Hematopoietic multipotent progenitor cell (in vitro differentiated cells): Measurements from ENCODE around the gene PDE9A. TPM values are rescaled to one million over a fixed set of nuclear protein-coding genes. Genes with fewer than 3 reads are reported as not detected.

Experiments used
- DNase-seq, 3 donors: peaks; one replicate each; pipeline ENCODE4 v3.0.0-alpha.2; 2011 to 2015; ENCODE audit warnings: low read depth in 2 of 3, low spot score in 2 of 3
- total RNA-seq: library from RNA; depleted of rRNA; stranded (reverse); fragments of >200 nt; gene quantifications from one replicate; pipeline ENCODE4 v1.2.3, GENCODE V29; 2012

PDE9A gene
- total RNA-seq, 1 donor, result 0.27 TPM

DNA sequence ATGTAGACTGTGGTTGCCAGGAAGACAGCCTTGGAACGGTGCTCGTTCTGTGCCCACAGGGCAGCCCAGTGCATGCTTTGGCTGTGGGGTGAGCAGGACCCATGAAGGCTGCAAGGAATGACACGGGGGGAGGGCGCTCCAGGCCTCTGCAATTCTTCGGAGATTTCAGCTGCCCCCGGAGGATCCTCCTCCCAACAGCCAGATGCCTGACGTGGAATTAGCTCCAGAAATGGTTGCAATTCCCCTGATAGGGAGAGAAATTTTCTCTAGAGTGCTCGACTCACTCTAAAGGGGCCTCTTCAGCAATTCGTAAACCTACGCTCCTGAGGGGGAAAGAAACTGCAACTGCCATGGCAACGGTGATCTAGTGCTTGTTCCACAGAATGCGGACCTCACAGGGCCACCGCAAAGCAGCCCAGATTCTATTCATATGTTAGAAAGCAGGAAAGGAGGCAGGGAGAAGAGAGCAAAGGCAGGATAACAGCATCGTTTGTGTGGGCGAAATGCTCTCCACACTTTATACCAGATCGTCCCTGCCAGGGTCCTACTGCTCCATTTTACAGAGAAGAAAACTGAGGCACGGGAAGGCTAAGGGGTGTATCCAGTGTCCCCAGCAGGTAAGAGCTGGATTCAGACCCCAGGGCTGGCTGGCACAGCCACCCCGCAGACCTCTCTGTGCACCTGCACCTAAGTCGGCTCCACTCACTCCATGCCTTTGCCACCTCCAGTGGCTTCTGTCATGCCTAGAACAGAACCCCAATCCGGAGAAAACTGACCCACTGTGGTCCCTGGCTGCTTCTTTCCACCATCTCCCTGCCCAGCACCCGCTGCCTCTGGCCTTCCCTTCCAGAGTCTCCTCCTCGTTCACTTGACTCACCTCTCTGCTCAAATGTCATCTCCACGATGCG lies 11.9 kb upstream of the PDE9A start:
- DNase-seq, result no peak

DNA sequence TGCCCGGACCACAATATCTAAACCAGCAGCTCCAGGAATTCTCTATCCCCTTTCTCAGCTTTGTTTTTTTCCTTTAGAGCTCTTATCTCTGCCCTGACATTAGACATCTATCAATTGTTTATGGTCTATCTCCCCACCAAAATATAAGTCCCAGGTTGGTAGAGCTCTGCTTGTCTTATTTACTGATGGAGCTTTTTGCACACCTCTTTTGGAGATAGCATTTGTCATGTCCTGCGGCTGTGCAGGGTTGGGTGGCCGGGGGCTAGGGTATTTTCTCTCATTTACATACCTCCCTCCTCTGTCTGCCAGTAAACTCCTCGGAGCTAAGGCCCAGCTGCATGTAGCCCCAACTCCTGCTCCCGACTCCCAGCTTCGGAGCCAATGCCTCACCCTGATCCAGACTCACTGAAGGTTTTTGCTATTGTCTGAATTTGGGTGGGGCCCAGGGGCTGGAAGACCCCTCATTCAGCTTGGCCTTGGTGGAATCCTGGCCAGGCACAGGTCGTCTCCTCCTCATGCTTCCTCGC lies 11.1 kb upstream of the PDE9A start:
- DNase-seq, result no peak

DNA sequence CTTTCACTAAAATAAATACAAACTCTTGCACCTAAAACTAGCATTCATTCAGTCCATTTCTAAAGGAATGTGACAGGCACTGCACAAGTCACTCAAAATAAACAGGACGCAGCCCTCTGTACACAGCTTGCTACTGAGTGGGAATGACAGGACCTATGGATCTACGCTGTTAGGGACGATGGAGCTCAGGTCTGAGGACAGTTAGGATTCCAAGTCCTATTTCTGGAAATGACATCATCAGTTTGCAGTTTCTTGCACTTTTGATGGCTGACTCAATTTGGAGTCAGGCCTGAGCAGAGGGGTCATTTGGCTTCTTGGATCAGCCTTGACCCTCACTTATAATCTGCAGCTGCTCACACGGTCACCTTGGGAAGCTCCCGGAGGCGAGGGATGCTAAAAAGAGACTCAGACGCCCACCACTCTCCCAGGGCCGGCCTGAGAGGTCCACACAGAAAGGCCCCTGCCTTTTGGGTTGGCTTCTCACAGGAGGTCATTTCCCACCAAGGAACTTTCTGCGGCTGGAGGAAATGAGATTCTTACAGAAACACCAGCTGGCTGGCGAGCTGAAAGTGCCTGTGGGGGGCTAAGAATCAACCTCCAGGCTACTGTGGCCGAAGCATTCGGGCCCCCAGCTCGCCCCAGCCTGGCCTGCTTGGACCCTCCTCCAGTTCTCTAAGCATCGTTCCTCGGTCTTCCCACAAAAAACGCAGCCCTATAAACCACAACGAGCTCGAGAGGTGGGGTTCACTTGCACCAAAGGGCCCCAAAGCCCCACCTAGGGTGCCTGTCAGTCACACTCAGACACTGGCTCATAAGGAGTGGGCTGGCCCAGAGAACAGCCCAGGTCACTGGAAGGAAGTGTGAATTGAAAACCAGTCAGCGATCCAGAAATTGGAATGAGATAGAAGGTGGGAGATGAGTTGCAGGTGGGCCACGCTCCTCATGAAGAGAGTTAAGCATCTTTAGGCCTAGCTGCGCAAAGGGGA lies 8.9 kb upstream of the PDE9A start:
- DNase-seq, result no peak

DNA sequence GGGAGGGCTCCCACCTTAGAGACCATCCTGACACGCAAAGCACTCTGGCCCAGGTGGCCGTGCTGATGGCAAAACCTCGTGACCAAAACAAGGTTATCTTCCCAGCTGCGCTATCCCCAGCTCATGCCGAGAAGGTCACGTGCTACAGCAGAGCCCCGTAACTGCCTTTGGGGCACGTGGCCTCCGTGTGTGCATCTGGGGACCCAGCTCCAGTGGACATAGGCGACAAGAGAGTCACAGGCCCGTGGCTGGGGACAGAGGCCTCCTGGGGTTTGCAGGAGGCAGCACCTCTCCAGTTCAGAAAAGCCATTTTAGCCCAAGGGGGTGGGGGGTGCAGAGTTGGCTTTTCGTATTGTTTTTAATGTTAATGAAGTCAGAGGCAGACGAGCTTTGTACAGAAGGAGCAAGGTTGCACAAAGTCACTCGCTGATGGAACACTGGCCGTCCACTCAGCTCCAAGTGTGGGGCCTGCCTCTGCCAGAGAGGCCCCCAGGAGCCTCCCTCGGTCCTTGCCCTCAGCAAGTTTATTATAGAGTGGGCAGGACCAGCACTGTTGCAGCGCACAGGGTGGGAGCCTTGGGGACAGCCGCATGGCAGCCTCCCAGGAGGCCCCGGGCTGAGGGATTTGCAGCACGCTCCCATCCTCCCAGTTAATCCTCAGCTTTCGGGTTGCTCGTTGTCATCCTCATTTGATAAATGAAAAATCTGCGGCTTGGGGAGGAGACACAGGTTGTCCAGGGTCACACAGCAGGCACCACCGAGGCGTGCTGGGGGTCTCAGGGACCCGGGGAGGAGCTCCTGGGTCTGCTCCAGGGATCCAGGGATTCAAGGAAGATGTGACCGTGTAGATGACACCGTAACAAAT lies 8.0 kb upstream of the PDE9A start:
- DNase-seq, result no peak

DNA sequence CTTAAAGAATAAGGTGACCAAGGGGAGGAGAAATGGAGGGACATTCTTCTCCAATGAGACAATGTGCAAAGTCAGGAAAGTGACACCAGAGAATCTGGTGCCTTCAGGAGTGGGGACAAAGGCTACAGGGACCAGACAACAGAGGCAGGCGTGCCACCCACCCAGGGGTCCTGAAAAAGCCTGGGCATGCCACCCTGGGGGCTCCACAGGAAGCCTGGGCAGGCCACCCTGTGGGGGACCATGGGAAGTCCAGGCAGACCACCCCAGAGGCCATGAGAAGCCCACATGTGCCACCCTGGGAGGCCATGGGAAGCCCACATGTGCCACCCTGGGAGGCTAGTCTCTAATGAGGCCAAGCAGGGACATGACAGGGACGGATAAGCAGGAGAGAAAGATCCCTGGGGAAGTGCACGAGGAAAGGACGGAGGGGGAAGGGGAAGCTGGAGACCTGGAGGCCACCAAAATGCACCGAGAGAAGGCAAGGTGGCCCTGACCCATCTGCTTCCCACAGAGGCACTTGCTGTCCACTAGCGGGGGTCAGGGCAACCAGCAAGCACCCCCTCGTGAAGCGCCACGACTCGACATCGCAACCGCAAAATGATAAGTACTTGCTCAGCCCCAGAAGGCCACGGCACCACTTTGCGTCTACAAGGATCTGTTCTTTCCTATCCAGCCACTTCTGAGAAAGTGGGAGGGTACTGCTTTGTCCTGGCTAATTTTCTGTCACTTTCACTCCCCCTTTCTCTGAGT lies 7.2 kb upstream of the PDE9A start:
- DNase-seq, result no peak

DNA sequence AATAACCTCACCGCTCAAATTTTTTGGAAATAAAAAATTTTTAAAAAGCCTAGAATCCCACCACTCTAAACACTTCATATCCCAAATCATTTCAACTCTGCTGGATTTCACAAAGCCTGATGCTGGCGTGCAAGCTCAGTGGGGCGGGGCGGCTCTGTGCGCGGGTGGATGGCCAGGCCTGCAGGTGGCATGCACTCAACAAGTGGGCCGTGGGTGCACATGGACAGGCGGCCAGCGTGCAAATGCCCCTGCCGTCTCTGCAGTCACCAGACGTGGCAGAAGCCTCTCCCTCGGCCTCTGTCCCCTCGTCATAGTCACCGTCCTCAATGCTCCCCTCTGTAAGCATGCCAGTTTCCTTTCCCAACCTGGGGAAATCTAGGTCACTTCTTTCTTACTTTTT lies 6.6 kb upstream of the PDE9A start:
- no peak for DNase-seq

DNA sequence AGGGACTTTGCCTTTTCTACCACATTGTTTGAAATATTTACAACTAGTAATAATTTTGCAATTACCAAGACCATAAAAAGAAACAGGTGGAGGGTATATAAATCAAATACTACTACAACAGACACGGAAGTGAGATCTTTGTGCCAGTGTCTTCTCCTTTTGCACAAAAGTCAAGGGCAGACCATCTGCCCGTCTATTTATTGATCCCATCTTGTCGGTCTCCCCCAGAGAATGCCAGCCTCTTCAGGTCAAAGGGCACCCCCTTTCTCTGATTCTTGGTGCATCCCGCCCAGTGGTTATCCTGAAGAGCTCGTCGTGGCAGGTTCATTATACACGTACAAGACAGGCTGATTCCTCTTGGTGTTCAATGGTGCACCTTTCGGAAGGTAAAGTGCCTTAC lies 4.8 kb upstream of the PDE9A start:
- DNase-seq, result no peak

DNA sequence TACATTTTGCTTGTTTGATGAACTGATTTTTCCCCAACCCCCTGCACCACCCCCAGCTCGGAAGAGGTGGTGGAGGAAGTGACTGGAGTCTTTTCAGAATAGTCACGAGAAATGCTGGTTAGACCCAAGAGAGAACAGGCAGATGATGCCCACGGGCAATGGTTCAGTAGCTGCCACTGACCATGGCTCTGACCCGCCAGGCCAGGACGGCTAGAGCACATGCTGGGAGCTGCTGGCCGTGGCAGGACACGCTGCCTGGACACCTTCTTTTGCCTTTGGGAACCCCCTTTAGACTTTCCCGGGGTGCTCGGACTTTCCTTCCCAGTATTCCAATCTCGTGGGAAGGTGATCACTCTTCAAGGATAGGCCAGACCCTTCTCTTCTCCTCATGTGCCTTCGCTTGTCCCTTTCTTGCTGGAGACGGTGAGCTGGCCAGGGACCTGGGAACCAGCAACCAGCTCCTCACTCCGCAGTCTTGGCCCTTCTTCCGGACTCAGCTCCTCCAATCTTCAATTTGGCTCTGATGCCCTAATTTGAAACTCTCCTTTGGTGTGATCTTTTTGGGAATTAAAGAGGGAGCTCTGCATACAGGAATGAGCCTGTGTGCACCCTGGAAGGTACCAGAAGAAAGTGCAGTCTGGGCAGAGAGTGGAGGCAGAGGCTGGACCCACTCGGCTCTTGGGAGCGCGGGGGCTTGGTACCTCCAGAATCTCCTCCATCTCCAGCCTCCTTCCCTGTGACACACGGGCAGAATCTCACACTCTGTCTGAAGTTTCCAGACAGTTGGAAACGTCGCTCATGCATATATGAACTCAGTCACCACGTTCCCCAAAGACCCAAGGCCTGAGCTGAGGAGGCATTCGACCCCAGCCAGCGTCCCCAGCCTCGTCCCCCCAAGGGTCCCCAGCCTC lies 4.0 kb upstream of the PDE9A start:
- no peak for DNase-seq

DNA sequence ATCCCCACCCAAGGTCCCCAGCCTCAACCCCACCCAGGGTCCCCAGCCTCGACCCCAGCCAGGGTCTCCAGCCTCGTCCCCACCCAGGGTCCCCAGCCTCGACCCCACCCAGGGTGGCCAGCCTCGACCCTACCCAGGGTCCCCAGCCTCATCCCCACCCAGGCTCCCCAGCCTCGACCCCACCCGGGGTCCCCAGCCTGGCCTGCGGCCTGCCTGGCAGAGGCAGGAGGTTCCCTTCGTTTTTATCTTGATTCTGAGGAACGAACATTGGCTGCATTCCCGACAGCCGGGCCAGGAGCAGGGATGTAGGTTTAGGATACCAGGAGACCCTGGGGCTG lies 3.4 kb upstream of the PDE9A start:
- no peak for DNase-seq

DNA sequence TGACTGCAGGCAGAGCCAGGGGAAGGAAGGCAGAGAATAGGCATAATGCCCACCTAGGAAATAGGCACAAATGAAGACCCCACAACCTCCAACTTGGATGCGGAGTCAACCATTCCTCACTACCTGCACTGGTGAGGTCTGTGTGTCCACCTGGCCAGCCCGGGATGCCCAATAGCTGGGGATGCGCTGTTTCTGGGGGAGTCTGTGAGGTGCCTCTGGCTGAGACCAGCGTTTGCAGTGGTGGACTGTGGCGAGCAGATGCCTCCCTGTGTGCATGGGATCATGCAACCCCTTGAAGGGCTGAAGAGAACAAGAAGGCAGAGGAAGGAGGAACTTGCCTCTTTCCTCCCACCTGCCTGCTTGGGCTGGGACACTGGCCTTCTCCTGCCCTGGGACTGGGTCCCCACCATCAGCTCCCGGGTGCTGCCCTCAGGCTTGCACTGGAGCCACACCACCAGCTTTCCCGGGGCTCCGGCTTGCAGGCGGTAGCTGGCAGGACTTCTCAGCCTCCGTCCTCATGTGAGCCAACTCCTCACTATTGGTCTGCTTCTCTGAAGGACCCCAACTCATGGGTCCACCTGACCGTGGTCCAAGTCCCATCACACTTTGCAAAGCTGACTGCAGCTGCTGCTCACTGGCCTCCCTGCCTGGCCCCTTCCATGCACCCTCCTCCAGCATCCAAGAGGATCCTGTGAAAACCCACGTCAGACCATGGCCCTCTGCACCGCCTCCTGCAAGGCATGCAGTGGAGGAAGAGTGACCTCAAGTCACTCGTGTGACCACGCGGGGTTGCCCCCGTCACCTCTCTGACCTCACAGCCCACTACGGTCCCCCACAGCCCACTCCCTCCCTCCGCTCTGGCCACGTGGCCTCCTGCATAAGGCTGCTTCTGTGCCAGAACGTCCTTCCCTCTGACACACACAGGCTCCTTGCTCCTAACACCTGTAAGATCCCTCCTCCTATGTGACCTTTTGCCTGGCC lies 2.7 kb upstream of the PDE9A start:
- no peak for DNase-seq

GRCh38 chr21:42651515-42652401 lies 1.7 kb upstream of the PDE9A start:
- no peak for DNase-seq

DNA sequence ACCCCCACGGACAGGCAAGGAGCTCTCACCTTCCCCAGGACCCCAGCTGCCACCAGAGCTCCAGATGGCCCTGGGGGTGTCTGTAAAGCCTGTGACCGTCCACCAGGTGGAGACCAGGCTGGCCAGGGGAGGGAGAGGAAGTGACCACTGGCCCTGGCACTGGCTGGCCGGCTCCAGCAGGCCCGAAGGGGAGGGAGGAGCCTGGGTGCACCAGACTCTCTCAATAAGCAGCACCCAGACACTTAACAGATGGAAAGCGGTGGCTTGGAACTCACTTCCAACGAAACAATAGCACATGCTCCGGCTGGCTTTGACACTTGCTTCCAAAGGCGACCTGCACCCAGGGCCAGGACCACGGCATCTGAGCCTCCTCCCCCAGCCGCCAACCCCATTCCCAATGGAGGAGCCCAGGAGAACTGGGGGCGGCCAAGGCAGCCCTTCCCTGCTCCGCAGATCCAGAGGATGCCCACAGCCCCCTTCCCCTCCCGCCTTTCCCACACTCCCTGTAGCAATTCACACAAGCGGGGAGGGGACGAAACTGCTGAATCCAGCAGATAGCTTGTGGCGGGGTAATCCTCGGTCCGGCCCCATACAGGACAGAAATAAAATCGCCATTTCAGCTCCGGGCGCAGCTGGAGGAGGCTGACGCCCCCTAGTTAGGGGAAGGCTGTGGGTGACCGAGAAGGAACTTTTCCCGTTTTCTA lies 742 bp upstream of the PDE9A start:
- DNase-seq, result no peak

DNA sequence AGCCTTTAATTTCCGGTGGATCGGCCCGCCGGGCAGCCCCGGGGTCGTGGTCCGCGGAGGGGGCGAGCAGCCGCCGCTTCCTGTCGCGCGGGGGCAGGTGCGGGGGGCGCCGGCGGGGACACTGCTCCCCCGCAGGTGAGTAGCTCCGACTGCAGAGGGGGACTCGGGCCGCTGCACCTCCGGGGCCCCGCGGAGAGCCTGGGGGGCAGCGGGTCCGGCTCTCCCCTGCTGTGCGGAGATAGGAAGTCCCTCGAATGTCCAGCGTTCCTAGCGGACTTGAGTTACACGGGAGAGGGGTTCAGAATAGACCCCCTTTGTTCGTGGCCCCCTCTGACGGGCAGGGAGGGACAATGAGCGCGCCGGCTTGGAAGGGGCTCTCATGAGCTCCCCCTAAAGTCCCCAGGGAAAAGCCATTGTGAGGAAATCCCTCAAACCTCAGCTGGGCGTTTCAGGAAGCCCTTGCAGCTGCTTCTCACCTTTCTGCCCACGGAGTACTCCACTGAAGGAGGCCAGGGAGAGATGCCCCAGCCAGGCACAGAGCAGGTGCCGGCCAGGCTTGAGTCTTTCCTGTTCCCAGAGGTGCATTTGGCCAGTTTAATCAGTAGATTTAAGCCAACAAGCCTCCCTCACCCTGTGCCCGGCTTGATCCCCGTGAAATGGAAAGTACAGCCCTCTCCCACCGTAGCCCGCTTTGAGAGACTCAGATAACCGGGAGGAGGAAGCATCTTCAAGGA lies 925 bp downstream of the PDE9A start:
- DNase-seq, result no peak

DNA sequence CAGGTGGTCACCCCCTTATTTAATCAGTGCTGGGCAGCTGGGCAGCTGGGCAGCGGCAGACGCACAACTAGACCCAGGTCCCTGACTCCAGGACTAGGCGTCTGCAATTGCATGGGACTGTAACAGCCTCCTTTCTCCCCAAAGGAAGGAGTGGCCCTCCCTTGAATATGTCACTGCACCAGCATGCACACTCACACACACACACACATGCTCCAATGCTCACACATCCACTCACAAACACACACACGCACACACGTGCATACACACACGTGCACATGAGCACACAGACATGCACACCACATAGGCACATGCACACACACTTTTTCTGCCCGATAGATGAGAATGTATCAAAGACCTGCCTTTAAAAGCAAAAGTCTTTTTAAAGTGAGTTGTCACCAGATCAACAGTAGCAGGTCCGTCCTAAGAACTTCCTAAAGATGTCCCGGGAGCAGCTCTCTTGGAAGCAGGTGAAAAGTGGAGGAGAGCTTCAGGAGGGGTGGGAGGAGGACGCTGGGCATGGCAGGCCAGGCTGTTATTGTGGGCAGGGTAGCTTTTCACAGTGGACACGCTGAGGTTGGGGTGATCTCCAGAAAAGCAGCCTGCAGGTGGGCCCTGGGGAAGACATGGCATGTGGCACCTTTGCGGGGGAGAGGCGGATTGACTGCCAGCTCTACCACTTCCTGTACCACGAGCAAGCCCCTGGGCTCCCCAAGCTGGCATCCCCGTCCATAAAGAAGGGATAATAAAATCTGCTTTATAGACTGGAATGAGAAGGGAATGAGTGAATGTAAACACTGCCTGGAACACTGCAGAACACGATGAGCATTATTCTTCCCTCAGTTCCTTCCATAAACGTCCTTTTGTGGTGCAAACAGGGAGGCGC lies 1.7 kb downstream of the PDE9A start:
- no peak for DNase-seq
